Measurements from ENCODE around the gene WNT1. TPM values are rescaled to one million over a fixed set of nuclear protein-coding genes. Genes with fewer than 3 reads are reported as not detected.
A peak's percentile ranks its signal among the peaks of the same experiment; 100 is the strongest.

Gene WNT1
- total RNA-seq = 1 to 10 TPM in 1 of 5 experiments, under 1 TPM in 3, not detected in 1; 0.30 to 1.5 (median 0.49) TPM
- under 1 TPM in 1 of 2 donors, not detected in 1; 0.24 TPM for polyA plus RNA-seq
- 1.3 reads per million, percentile 2 among the genes with 10 or more reads in this experiment for total RNA-seq

DNA sequence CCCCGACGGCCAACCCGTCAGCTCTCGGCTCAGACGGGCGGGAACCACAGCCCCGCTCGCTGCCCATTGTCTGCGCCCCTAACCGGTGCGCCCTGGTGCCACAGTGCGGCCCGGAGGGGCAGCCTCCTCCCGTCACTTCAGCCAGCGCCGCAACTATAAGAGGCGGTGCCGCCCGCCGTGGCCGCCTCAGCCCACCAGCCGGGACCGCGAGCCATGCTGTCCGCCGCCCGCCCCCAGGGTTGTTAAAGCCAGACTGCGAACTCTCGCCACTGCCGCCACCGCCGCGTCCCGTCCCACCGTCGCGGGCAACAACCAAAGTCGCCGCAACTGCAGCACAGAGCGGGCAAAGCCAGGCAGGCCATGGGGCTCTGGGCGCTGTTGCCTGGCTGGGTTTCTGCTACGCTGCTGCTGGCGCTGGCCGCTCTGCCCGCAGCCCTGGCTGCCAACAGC lies at the start of gene WNT1:
Gene WNT1 (plus strand): TSS at position 32 of the 450 bp plus-strand sequence. CDS start 329 bp downstream, at position 361.
- Histone ChIP-seq H3K4me1 (ENCODE audit: control insufficient read depth in 2 of 2, insufficient read depth in 2 of 2, low read length in 2 of 2) (peaks cover 37% of the 10 kb centered on the region in 2 donors), H3K9me3 (ENCODE audit: control insufficient read depth in 2 of 3, low read length in 3 of 3) (no peaks in the 10 kb centered on the region), H3K4me3 (ENCODE audit: low read length) (peak within 1 kb of the TSS; percentile 82), H3K27ac (ENCODE audit: low read depth, low read length) (no peak within 1 kb of the TSS), H3K27me3 (ENCODE audit: control insufficient read depth in 2 of 2, insufficient read depth in 2 of 2, low read length in 2 of 2) (peaks cover 0 to 5% of the 10 kb centered on the region in 2 donors), H3K36me3 (ENCODE audit: control insufficient read depth in 2 of 3, insufficient read depth in 3 of 3, low read length in 3 of 3) (no peaks in the 10 kb centered on the region)
- intact Hi-C loops (cut with micrococcal nuclease) = loop anchor here (1.0 to 2.0 kb wide), 5 partner anchors 21 to 74 kb away; partner anchors contain the start of gene ARF3 (in 2 of the 2)
- CTCF ChIA-PET = interaction anchor here (0.6 to 4.5 kb wide), 8 partner anchors 10 to 78 kb away, joined by 3 to 36 read pairs (median 3); partner anchors contain the start of genes ARF3 and FKBP11
- no peaks in the 10 kb centered on the region for H3K36me3 Mint-ChIP-seq
- DNase-seq = no peak
- peaks cover 29 to 51% (median 46%) of the 10 kb centered on the region in 7 donors for H3K4me1 Mint-ChIP-seq
- peaks cover 11 to 91% (median 32%) of the 10 kb centered on the region in 5 donors for H3K27me3 Mint-ChIP-seq
- H3K4me3 Mint-ChIP-seq = peak within 1 kb of the TSS; percentile 83 to 95 (median 90)
- H3K27ac Mint-ChIP-seq = peak within 1 kb of the TSS; percentile 9 to 90 (median 53)
- POLR2A ChIA-PET = interaction anchor here (0.7 to 5.2 kb wide), 7 partner anchors 8 to 128 kb away, joined by 3 to 26 read pairs (median 6); partner anchors contain the start of genes ARF3, DDX23 and FKBP11
- peak; percentile 0 for ATAC-seq
- peaks cover 0 to 5% (median 0%) of the 10 kb centered on the region in 11 donors for H3K9me3 Mint-ChIP-seq

DNA sequence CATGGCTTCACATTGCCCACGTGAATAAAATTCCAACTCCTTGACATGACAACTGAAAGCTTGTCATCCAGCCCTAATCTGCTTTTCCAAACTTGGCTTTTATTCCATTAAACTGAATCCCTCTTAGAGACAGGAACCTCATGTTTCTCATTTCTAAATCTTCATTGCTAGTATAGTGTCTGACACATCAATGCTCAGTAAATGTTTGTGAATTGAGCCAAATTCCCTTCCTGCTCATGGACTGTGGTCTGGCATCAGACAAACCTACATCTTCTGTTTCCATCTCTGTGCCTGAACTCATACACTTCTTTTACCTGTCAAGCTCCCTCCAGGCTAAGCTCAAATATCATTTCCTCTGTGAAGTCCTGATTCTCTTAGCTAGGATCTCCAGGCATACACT lies 48.6 kb upstream of the WNT1 start:
- H3K27ac Mint-ChIP-seq = peak overlapping the region in 4 of 9 donors; percentile 1 to 18 (median 5)
- Histone ChIP-seq H3K27ac (ENCODE audit: low read depth, low read length) (no peak overlapping the region), H3K9me3 (ENCODE audit: control insufficient read depth in 2 of 3, low read length in 3 of 3) (peaks cover 0 to 3% (median 0%) of the 10 kb centered on the region in 3 experiments), H3K27me3 (ENCODE audit: control insufficient read depth in 2 of 2, insufficient read depth in 2 of 2, low read length in 2 of 2) (no peaks in the 10 kb centered on the region), H3K4me1 (ENCODE audit: control insufficient read depth in 2 of 2, insufficient read depth in 2 of 2, low read length in 2 of 2) (peaks cover 11 to 30% of the 10 kb centered on the region in 2 donors), H3K4me3 (ENCODE audit: low read length) (no peak overlapping the region), H3K36me3 (ENCODE audit: control insufficient read depth in 2 of 3, insufficient read depth in 3 of 3, low read length in 3 of 3) (peaks cover 0 to 23% (median 5%) of the 10 kb centered on the region in 3 experiments)
- ChIA-PET POLR2A (interaction anchor here (1.6 to 2.1 kb wide), 2 partner anchors 12 to 59 kb away, joined by 3 to 5 read pairs; no protein-coding TSS in a partner anchor), CTCF (interaction anchor here (0.5 to 1.7 kb wide), 10 partner anchors 8 to 1651 kb away, joined by 3 to 11 read pairs (median 4); a partner anchor contains a TSS)
- intact Hi-C loops (cut with micrococcal nuclease) = no loop called here
- H3K27me3 Mint-ChIP-seq = no peaks in the 10 kb centered on the region
- ATAC-seq (no peak), DNase-seq (no peak)
- no peaks in the 10 kb centered on the region for H3K9me3 Mint-ChIP-seq
- peaks cover 6 to 39% (median 27%) of the 10 kb centered on the region in 7 donors for H3K4me1 Mint-ChIP-seq
- H3K4me3 Mint-ChIP-seq = peak overlapping the region in 1 of 10 donors; percentile 9
- H3K36me3 Mint-ChIP-seq = peaks cover 5 to 26% (median 12%) of the 10 kb centered on the region in 5 donors

DNA sequence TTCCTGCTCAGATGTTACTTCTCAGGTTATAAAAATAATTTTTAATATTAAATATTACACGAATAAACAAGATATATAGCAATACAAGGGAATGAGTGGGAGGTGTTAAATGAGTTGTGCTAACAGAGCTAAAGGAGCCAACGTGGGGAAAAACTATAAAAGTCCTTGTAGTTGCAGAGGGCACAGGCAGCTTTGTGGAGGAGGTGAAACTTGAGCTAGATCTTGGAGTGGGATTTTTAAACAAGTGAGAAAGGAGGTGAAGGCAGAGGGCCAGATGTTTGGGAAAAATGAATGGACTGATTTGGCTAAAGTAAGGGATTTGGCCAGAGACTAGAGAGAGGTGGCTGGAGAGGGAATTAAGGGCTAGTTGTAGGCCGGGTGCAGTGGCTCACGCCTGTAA lies 47.6 kb upstream of the WNT1 start:
- H3K4me1 ChIP-seq (ENCODE audit: control insufficient read depth in 2 of 2, insufficient read depth in 2 of 2, low read length in 2 of 2) = peaks cover 11 to 39% of the 10 kb centered on the region in 2 donors
- peak overlapping the region in 1 of 9 donors; percentile 51 for H3K27ac Mint-ChIP-seq
- H3K27ac ChIP-seq (ENCODE audit: low read depth, low read length) = no peak overlapping the region
- H3K4me3 ChIP-seq (ENCODE audit: low read length) = no peak overlapping the region
- ChIA-PET POLR2A (interaction anchor here (1.1 to 2.1 kb wide), 2 partner anchors 9 to 13 kb away, joined by 3 to 5 read pairs; no protein-coding TSS in a partner anchor), CTCF (interaction anchor here (0.6 to 1.7 kb wide), 9 partner anchors 9 to 78 kb away, joined by 3 to 11 read pairs (median 4); a partner anchor contains a TSS)
- H3K9me3 ChIP-seq (ENCODE audit: control insufficient read depth in 2 of 3, low read length in 3 of 3) = no peaks in the 10 kb centered on the region
- no peak overlapping the region for H3K4me3 Mint-ChIP-seq
- H3K36me3 Mint-ChIP-seq = peaks cover 5 to 28% (median 12%) of the 10 kb centered on the region in 5 donors
- no peak for DNase-seq
- intact Hi-C loops (cut with micrococcal nuclease) = no loop called here
- no peaks in the 10 kb centered on the region for H3K27me3 ChIP-seq (ENCODE audit: control insufficient read depth in 2 of 2, insufficient read depth in 2 of 2, low read length in 2 of 2)
- no peaks in the 10 kb centered on the region for H3K9me3 Mint-ChIP-seq
- H3K27me3 Mint-ChIP-seq = no peaks in the 10 kb centered on the region
- no peak for ATAC-seq
- peaks cover 6 to 36% (median 24%) of the 10 kb centered on the region in 7 donors for H3K4me1 Mint-ChIP-seq
- H3K36me3 ChIP-seq (ENCODE audit: control insufficient read depth in 2 of 3, insufficient read depth in 3 of 3, low read length in 3 of 3) = peaks cover 0 to 17% (median 5%) of the 10 kb centered on the region in 3 experiments

DNA sequence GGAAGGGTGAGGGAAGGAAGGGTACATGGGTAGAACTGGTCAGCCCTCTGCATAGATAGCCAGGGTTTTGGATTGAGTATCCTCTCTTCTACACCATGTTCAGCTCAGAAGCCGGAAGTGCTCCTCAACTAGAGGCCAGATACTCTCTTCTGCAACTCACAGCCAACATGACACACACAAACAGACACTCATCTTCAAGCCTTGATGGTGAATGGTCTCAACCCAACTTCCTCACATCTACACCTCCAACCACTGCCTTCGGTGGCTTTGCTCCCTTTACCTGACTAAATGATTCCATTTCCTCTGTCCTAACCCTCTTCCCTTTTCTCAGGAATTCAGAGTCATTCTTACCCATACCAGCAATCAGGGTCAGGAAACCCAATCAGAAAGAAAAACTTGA lies 45.2 kb upstream of the WNT1 start:
- DNase-seq (no peak), ATAC-seq (no peak)
- H3K27ac ChIP-seq (ENCODE audit: low read depth, low read length) = no peak overlapping the region

DNA sequence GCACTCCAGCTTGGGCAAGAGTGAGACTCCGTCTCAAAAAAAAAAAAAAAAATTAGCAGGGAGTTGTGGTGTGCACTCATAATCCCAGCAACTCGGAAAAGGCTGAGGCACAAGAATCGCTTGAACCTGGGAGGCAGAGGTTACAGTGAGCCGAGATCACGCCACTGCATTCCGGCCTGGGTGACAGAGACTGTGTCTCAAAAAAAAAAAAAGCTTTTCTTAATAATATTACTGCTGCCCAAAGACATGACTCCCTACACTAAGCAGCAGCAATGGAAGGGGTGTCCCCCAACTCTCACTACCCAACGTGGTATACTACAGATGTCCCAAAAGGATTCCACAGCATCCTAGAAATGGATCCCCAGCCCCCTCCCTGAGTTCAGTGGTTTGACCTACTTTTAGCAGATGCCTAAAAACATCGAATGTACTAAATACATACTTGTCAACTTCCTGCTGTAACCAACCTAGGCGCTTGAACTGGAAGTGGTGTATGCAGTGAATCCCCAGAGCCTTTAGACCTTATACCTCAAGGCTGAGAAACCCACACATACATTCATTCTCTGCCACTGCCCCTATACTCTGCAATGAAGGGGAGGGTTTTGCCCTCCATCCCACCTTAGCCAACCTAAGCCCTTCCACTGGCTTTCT lies 44.3 kb upstream of the WNT1 start:
- intact Hi-C loops (cut with micrococcal nuclease) = loop anchor here (1.0 to 2.0 kb wide), 2 partner anchors 8 to 61 kb away; partner anchors contain the start of gene FKBP11 (in 1 of the 2)

More for the DNA sequence above, 45.2 kb upstream of the WNT1 start:
- ChIA-PET CTCF (interaction anchor here (0.8 to 9.6 kb wide), 5 partner anchors 15 to 80 kb away, joined by 3 to 128 read pairs (median 4); a partner anchor contains a TSS), POLR2A (interaction anchor here (2.2 kb wide), 1 partner anchor 9 kb away, joined by 18 read pairs; the partner anchor contains the start of gene FKBP11)
- H3K4me3 Mint-ChIP-seq = peak overlapping the region in 1 of 10 donors; percentile 70
- no peaks in the 10 kb centered on the region for H3K9me3 Mint-ChIP-seq
- Histone ChIP-seq H3K9me3 (ENCODE audit: control insufficient read depth in 2 of 3, low read length in 3 of 3) (no peaks in the 10 kb centered on the region), H3K27me3 (ENCODE audit: control insufficient read depth in 2 of 2, insufficient read depth in 2 of 2, low read length in 2 of 2) (no peaks in the 10 kb centered on the region), H3K4me3 (ENCODE audit: low read length) (no peak overlapping the region), H3K36me3 (ENCODE audit: control insufficient read depth in 2 of 3, insufficient read depth in 3 of 3, low read length in 3 of 3) (peaks cover 0 to 25% (median 5%) of the 10 kb centered on the region in 3 experiments), H3K4me1 (ENCODE audit: control insufficient read depth in 2 of 2, insufficient read depth in 2 of 2, low read length in 2 of 2) (peaks cover 6 to 38% of the 10 kb centered on the region in 2 donors)
- intact Hi-C loops (cut with micrococcal nuclease) = no loop called here
- H3K36me3 Mint-ChIP-seq = peaks cover 5 to 25% (median 16%) of the 10 kb centered on the region in 5 donors
- H3K4me1 Mint-ChIP-seq = peaks cover 5 to 31% (median 16%) of the 10 kb centered on the region in 7 donors
- no peaks in the 10 kb centered on the region for H3K27me3 Mint-ChIP-seq
- peak overlapping the region in 6 of 9 donors; percentile 19 to 67 (median 48) for H3K27ac Mint-ChIP-seq

More for the DNA sequence above, 44.3 kb upstream of the WNT1 start:
- no peak overlapping the region for H3K4me3 ChIP-seq (ENCODE audit: low read length)
- Mint-ChIP-seq H3K4me3 (peak overlapping the region in 3 of 10 donors; percentile 25 to 71 (median 70)), H3K36me3 (peaks cover 5 to 25% (median 16%) of the 10 kb centered on the region in 5 donors), H3K9me3 (no peaks in the 10 kb centered on the region), H3K27ac (peak overlapping the region in 8 of 9 donors; percentile 20 to 92 (median 56)), H3K27me3 (no peaks in the 10 kb centered on the region), H3K4me1 (peaks cover 7 to 31% (median 16%) of the 10 kb centered on the region in 7 donors)
- DNase-seq (peak in 1 of 9 donors; percentile 27), ATAC-seq (peak; percentile 84)
- H3K36me3 ChIP-seq (ENCODE audit: control insufficient read depth in 2 of 3, insufficient read depth in 3 of 3, low read length in 3 of 3) = peaks cover 0 to 33% (median 5%) of the 10 kb centered on the region in 3 experiments
- POLR2A ChIA-PET = interaction anchor here (1.3 to 3.0 kb wide), 4 partner anchors 10 to 81 kb away, joined by 4 to 18 read pairs (median 12); partner anchors contain the start of genes DDX23 and FKBP11
- H3K9me3 ChIP-seq (ENCODE audit: control insufficient read depth in 2 of 3, low read length in 3 of 3) = no peaks in the 10 kb centered on the region
- no peaks in the 10 kb centered on the region for H3K27me3 ChIP-seq (ENCODE audit: control insufficient read depth in 2 of 2, insufficient read depth in 2 of 2, low read length in 2 of 2)
- H3K4me1 ChIP-seq (ENCODE audit: control insufficient read depth in 2 of 2, insufficient read depth in 2 of 2, low read length in 2 of 2) = peaks cover 6 to 38% of the 10 kb centered on the region in 2 donors
- no peak overlapping the region for H3K27ac ChIP-seq (ENCODE audit: low read depth, low read length)
- CTCF ChIA-PET = interaction anchor here (0.6 to 9.6 kb wide), 10 partner anchors 9 to 839 kb away, joined by 3 to 128 read pairs (median 4); partner anchors contain the start of gene FKBP11
